NCI-H128 (cell line): ENCODE measurements around the gene ZNF436.
A peak's percentile ranks its signal among the peaks of the same experiment; 100 is the strongest.
"Not testable (repeated sequence)": the region's sequence is repeated elsewhere in the genome, so short reads cannot be mapped to it uniquely, and the experiment has no call there.

Experiments
- DNase-seq: peaks from one replicate; lab custom pipeline; 2025; ENCODE audit not compliant: unreplicated experiment; lab: John Stamatoyannopoulos, UW

ZNF436 gene

GRCh38 chr1:23392125-23392855 is 22.7 kb upstream of the ZNF436 start:
- DNase-seq, result no peak

- DNase-seq, result no peak
Measured at GRCh38 chr1:23389837-23390321, 20.2 kb upstream of the ZNF436 start.

- no peak for DNase-seq
Measured at GRCh38 chr1:23387494-23387893, 17.9 kb upstream of the ZNF436 start.

- no peak for DNase-seq
Measured at GRCh38 chr1:23385119-23385621, 15.5 kb upstream of the ZNF436 start.

- no peak for DNase-seq
Measured at GRCh38 chr1:23384312-23385058, 14.8 kb upstream of the ZNF436 start.

- DNase-seq, result no peak
Measured at GRCh38 chr1:23383577-23384311, 14.1 kb upstream of the ZNF436 start.

- no peak for DNase-seq
Measured at GRCh38 chr1:23381233-23381885, 11.7 kb upstream of the ZNF436 start.

- DNase-seq, result no peak
Measured at GRCh38 chr1:23380719-23381118, 11.1 kb upstream of the ZNF436 start.

GRCh38 chr1:23380236-23380635 is 10.6 kb upstream of the ZNF436 start:
- not testable (repeated sequence) for DNase-seq

- DNase-seq, result no peak
Measured at GRCh38 chr1:23376890-23377811, 7.5 kb upstream of the ZNF436 start.

- DNase-seq, result not testable (repeated sequence)
Measured at GRCh38 chr1:23374079-23374735, 4.6 kb upstream of the ZNF436 start.

- no peak for DNase-seq
Measured at GRCh38 chr1:23371987-23372880, 2.6 kb upstream of the ZNF436 start.

GRCh38 chr1:23370709-23371584 is 1.3 kb upstream of the ZNF436 start:
- no peak for DNase-seq

GRCh38 chr1:23370330-23370708 is 683 bp upstream of the ZNF436 start:
- no peak for DNase-seq

- peak; percentile 88 for DNase-seq
Measured at GRCh38 chr1:23368562-23369334, 888 bp downstream of the ZNF436 start.

- peak; percentile 99 for DNase-seq
Measured at GRCh38 chr1:23367791-23368561, 1.7 kb downstream of the ZNF436 start.
